Measurements from ENCODE around the gene LRRC58. TPM values are rescaled to one million over a fixed set of nuclear protein-coding genes. Genes with fewer than 3 reads are reported as not detected.

Gene LRRC58
- total and polyA plus RNA-seq, 2 of the 13 experiments (the other 11 are each of a cell fraction or from before 2014, with no cell fraction given): 9.7 to 17.3 TPM

- no peaks in the 10 kb centered on the region for H3K36me3 ChIP-seq (replicated peaks in 1 of 2; ENCODE audit: control insufficient read depth in 1 of 2, insufficient read depth in 2 of 2, low read length in 2 of 2)
- ATAC-seq (no peak), DNase-seq (ENCODE audit: low spot score) (no peak), FAIRE-seq (no peak)
- H3K79me2 ChIP-seq (ENCODE audit: insufficient read depth, low read length): no peaks in the 10 kb centered on the region
- H2AFZ ChIP-seq (ENCODE audit: low read length): no peak overlapping the region
- no peak overlapping the region for H3K9ac ChIP-seq (ENCODE audit: insufficient read depth, low read depth, low read length)
- 90% methylated on average over 2 of the region's 16 CpGs for WGBS (ENCODE audit: low lambda C conversion rate)
- no peaks in the 10 kb centered on the region for H3K4me1 ChIP-seq (ENCODE audit: insufficient read depth, low read length)
- BruUV-seq (replicated peaks): no TSS peak
- TF ChIP-seq EEA1 (CRISPR knock-in tag; IDR thresholded peaks at IDR 0.05; ENCODE audit: borderline replicate concordance): no peak
- no peak for TF ChIP-seq SYNCRIP (IDR thresholded peaks at IDR 0.05; ENCODE audit: insufficient read depth, low read depth, low read length)
- no peak for TF ChIP-seq ZSCAN25 (CRISPR knock-in tag; IDR thresholded peaks at IDR 0.05)
- no peak for TF ChIP-seq AFF4 (CRISPR knock-in tag; IDR thresholded peaks at IDR 0.05)
- no peak for TF ChIP-seq AGO1 (IDR thresholded peaks at IDR 0.05; ENCODE audit: low read depth, low read length, poor library complexity, severe bottlenecking)
- TF ChIP-seq TEAD3 (CRISPR knock-in tag; optimal IDR thresholded peaks at IDR 0.05; ENCODE audit: borderline replicate concordance): no peak
- no peak for TF ChIP-seq TFAP4 (IDR thresholded peaks at IDR 0.05; ENCODE audit: borderline replicate concordance, low read depth)
- no peak for TF ChIP-seq MTF1 (CRISPR knock-in tag; IDR thresholded peaks at IDR 0.05)
- no peak for TF ChIP-seq ZNF234 (CRISPR knock-in tag; conservative IDR thresholded peaks at IDR 0.05)
- TF ChIP-seq RELA (CRISPR knock-in tag; IDR thresholded peaks at IDR 0.05): no peak
- TF ChIP-seq ZNF124 (CRISPR knock-in tag; IDR thresholded peaks at IDR 0.05): no peak
- CTCF ChIA-PET (ENCODE audit: low intra/inter-chr PET ratio, low total read pairs): no interaction called here
- H3K4me3 ChIP-seq (replicated peaks in 1 of 3; ENCODE audit: insufficient read depth in 1 of 3, low read depth in 2 of 3, low read length in 3 of 3): no peak overlapping the region
- intact Hi-C loops (cut with micrococcal nuclease; ENCODE audit: unreplicated experiment): no loop called here
- in situ Hi-C loops (cut with HindIII; ENCODE audit: extremely low pct_ligation_motif_present, low pct_unique_long_range_greater_than_20kb): no loop called here
- H3K27ac ChIP-seq (ENCODE audit: extremely low read length, insufficient read depth, low read length): no peak overlapping the region
- no peaks in the 10 kb centered on the region for H3K9me3 ChIP-seq (ENCODE audit: low read length)
- peaks cover 1 to 30% of the 10 kb centered on the region in 2 experiments for H3K27me3 ChIP-seq (ENCODE audit: control insufficient read depth in 1 of 2, insufficient read depth in 2 of 2, low read length in 2 of 2)
- POLR2A ChIA-PET: no interaction called here
- no peak overlapping the region for H3K4me2 ChIP-seq (ENCODE audit: low read depth, low read length)
- no peaks in the 10 kb centered on the region for H4K20me1 ChIP-seq (ENCODE audit: insufficient read depth, low read length)
Measured at GRCh38 chr3:120289636-120290035, 59.5 kb downstream of the LRRC58 start.

All from HepG2 (cell line).